ENCODE results near the gene TTLL6. TPM values are rescaled to one million over a fixed set of nuclear protein-coding genes. Genes with fewer than 3 reads are reported as not detected.
"Not testable (repeated sequence)": the region's sequence is repeated elsewhere in the genome, so short reads cannot be mapped to it uniquely, and the experiment has no call there.

Gene TTLL6
- total RNA-seq, 1 donor from 2014 or later, result 17.4 TPM

DNA sequence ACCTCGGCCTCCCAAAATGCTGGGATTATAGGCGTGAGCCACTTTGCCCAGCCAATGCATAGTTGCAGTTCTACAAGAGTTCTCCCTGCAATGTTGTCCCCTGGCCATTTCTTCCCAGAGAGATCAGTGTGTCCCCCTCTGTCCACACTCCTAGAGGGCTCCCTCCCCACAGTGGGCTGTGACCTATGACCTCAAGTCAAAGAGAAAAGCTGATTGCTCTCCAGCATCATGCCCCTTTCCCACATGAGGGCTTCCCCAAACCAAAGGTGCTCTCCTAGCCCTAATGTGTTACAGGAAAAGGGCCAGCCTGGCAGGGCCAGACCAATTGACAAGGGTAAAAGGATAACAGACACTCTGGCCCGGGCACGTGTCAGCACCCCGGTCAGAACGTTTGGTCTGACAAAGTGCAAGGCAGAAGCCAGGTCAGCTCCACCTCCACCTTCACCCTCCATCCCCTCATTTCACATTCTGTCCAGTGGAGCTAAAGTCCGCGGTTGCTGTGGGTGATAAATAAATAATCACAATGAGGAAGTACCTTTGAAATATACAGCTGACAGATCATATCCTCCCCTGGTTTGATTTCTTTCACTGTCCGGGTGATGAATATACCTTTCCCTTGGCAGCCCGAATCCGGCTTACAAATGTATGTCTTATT, 17.8 kb downstream of the TTLL6 start:
- H3K4me2 ChIP-seq, result no peak overlapping the region
- H3F3A ChIP-seq (ENCODE audit: low read depth), result no peaks in the 10 kb centered on the region
- no peaks in the 10 kb centered on the region for H3K36me3 ChIP-seq
- no peaks in the 10 kb centered on the region for H4K20me1 ChIP-seq (ENCODE audit: low read depth)
- H2AFZ ChIP-seq (replicated peaks), result no peak overlapping the region
- H3K27me3 Mint-ChIP-seq (ENCODE audit: insufficient read depth, low read depth), result peaks cover 7% of the 10 kb centered on the region
- H3K4me1 ChIP-seq, result no peaks in the 10 kb centered on the region
- H3K27ac ChIP-seq, result no peak overlapping the region
- no peak overlapping the region for H3K4me3 ChIP-seq
- H3K9ac ChIP-seq, result no peak overlapping the region
- DNase-seq (ENCODE audit: low spot score), result no peak
- peaks cover under 1% of the 10 kb centered on the region for H3K27me3 ChIP-seq
- H3K9me3 ChIP-seq (ENCODE audit: low read depth), result no peaks in the 10 kb centered on the region
- no peaks in the 10 kb centered on the region for H3K79me2 ChIP-seq (ENCODE audit: low read depth)
- TF ChIP-seq EZH2phosphoT487 (IDR thresholded peaks at IDR 0.05) (no peak), EZH2 (IDR thresholded peaks at IDR 0.05) (no peak)
- TF ChIP-seq, protein P1, sequence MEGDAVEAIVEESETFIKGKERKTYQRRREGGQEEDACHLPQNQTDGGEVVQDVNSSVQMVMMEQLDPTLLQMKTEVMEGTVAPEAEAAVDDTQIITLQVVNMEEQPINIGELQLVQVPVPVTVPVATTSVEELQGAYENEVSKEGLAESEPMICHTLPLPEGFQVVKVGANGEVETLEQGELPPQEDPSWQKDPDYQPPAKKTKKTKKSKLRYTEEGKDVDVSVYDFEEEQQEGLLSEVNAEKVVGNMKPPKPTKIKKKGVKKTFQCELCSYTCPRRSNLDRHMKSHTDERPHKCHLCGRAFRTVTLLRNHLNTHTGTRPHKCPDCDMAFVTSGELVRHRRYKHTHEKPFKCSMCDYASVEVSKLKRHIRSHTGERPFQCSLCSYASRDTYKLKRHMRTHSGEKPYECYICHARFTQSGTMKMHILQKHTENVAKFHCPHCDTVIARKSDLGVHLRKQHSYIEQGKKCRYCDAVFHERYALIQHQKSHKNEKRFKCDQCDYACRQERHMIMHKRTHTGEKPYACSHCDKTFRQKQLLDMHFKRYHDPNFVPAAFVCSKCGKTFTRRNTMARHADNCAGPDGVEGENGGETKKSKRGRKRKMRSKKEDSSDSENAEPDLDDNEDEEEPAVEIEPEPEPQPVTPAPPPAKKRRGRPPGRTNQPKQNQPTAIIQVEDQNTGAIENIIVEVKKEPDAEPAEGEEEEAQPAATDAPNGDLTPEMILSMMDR (IDR thresholded peaks at IDR 0.05), result no peak
- H3K4me1 Mint-ChIP-seq, result peaks cover 5% of the 10 kb centered on the region
- no peaks in the 10 kb centered on the region for H3K9me3 Mint-ChIP-seq
- no peaks in the 10 kb centered on the region for H3K36me3 Mint-ChIP-seq
- H3K27ac Mint-ChIP-seq, result no peak overlapping the region
- H3K4me3 Mint-ChIP-seq, result no peak overlapping the region

DNA sequence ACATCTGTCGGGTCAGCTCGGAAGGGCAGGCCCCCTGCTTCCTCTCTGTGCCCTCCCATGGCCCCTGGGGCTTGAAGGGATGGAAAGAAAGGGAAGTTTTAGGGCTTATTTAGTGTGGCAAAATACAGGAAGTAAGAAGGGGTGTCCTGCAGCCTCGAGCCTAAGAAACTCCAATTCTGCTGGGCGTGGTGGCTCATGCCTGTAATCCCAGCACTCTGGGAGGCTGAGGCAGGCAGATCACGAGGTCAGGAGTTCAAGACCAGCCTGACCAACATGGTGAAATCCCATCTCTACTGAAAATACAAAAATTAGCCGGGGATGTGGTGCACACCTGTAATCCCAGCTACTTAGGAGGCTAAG, 20.9 kb downstream of the TTLL6 start:
- H3K36me3 Mint-ChIP-seq; H3K4me3 Mint-ChIP-seq; H3K9me3 ChIP-seq (ENCODE audit: low read depth); H4K20me1 ChIP-seq (ENCODE audit: low read depth); H3K79me2 ChIP-seq (ENCODE audit: low read depth); H3K9me3 Mint-ChIP-seq; H3K4me1 Mint-ChIP-seq; H3K27me3 Mint-ChIP-seq (ENCODE audit: insufficient read depth, low read depth); DNase-seq (ENCODE audit: low spot score); H3K27ac Mint-ChIP-seq; H3K4me2 ChIP-seq; H3K4me3 ChIP-seq; H2AFZ ChIP-seq (replicated peaks); H3K27ac ChIP-seq; H3K36me3 ChIP-seq; H3F3A ChIP-seq (ENCODE audit: low read depth); H3K4me1 ChIP-seq; H3K9ac ChIP-seq: not testable (repeated sequence)
- peaks cover 13% of the 10 kb centered on the region for H3K27me3 ChIP-seq

DNA sequence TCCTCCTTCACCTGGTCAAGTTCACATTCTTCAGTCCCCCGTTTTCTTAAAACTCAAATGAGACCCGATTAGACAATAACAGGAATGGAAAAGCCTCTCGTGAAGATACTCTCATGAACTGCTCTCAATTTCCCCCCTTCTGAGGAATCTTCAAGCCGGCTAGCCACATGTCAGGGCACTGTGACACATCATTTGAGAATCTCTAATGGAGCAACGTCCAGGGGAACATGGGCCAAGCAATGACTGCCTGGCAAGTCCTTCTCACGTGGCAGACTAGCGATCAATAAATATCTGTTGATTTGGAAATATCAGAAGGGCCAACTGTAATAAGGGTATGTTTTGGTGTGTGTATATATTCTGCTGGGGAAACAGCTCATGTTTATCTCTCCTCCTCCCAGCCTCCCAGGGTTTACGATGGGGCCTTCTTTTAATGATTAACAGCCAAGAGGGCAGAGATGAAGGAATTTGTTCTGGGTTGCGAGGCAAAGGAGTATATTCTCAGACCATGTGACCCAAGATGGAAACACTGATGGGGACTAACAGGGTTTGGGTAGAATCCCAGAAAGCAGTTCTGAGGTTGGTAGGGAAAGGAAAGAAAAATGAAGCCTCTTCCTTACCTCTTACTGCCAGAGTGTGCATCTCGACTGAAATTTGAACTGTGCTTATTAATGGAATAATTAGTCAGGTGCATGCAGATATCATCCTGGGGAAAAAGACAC, 21.4 kb downstream of the TTLL6 start:
- Histone ChIP-seq H3K79me2 (ENCODE audit: low read depth) (no peaks in the 10 kb centered on the region), H3K27me3 (peaks cover 16% of the 10 kb centered on the region), H3K36me3 (no peaks in the 10 kb centered on the region), H2AFZ (replicated peaks) (no peak overlapping the region), H3K9ac (no peak overlapping the region), H3F3A (ENCODE audit: low read depth) (no peaks in the 10 kb centered on the region), H4K20me1 (ENCODE audit: low read depth) (no peaks in the 10 kb centered on the region), H3K4me1 (peaks cover 3% of the 10 kb centered on the region), H3K27ac (no peak overlapping the region), H3K4me2 (no peak overlapping the region), H3K9me3 (ENCODE audit: low read depth) (no peaks in the 10 kb centered on the region), H3K4me3 (no peak overlapping the region)
- TF ChIP-seq EZH2phosphoT487 (IDR thresholded peaks at IDR 0.05) (no peak), EZH2 (IDR thresholded peaks at IDR 0.05) (no peak)
- TF ChIP-seq, protein P1 (IDR thresholded peaks at IDR 0.05), result no peak
- peaks cover 9% of the 10 kb centered on the region for H3K27me3 Mint-ChIP-seq (ENCODE audit: insufficient read depth, low read depth)
- no peak overlapping the region for H3K4me3 Mint-ChIP-seq
- DNase-seq (ENCODE audit: low spot score), result no peak
- H3K27ac Mint-ChIP-seq, result no peak overlapping the region
- H3K36me3 Mint-ChIP-seq, result no peaks in the 10 kb centered on the region
- peaks cover 5% of the 10 kb centered on the region for H3K4me1 Mint-ChIP-seq
- no peaks in the 10 kb centered on the region for H3K9me3 Mint-ChIP-seq
